ENCODE results near the gene KLHL18. TPM values are rescaled to one million over a fixed set of nuclear protein-coding genes. Genes with fewer than 3 reads are reported as not detected.

Gene KLHL18
- total and polyA plus RNA-seq, 7 donors, result 10.3 to 33.8 (median 12.7) TPM

- Histone ChIP-seq H3K4me3 (no peak overlapping the region), H3K9me3 (no peaks in the 10 kb centered on the region), H3K27ac (no peak overlapping the region), H3K36me3 (peaks cover 0 to 6% (median 0%) of the 10 kb centered on the region in 4 donors), H3K4me1 (peaks cover 0 to 9% (median 0%) of the 10 kb centered on the region in 4 donors), H3K27me3 (no peaks in the 10 kb centered on the region)
- DNase-seq, result no peak
- 95 to 96% methylated on average over 4 of the region's 4 CpGs for WGBS, 2 donors
- intact Hi-C loops (cut with DNase I), result no loop called here
- TF ChIP-seq POLR2AphosphoS5 (IDR thresholded peaks at IDR 0.05) (no peak), CTCF (IDR thresholded peaks at IDR 0.05) (no peak), EP300 (IDR thresholded peaks at IDR 0.05) (no peak), POLR2A (IDR thresholded peaks at IDR 0.05) (no peak)
Measured at GRCh38 chr3:47270526-47270925, 12.2 kb upstream of the KLHL18 start.

DNA sequence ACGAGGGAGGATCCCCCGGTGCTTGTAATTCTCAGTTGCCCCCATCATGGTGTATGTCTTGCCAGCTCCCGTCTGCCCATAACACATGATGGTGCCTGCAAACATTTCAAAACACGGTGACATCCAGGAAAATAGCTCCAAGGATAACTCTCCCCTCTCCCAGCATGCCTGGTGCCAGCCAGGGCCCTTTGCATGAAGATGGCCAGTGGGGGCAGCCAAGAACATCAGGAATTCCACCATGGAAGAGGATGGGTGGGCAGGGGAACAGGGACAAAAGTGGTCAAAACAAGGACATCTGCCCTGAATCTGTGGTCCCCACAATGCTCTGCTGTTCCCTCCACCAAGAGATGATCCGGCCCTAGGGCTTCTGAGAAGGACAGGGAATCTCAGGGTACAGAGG is 9.2 kb upstream of the KLHL18 start:
- Histone ChIP-seq H3K4me1 (no peaks in the 10 kb centered on the region), H3K9me3 (no peaks in the 10 kb centered on the region), H3K27me3 (no peaks in the 10 kb centered on the region), H3K36me3 (peaks cover 0 to 6% (median 0%) of the 10 kb centered on the region in 4 donors), H3K4me3 (no peak overlapping the region), H3K27ac (no peak overlapping the region)
- TF ChIP-seq POLR2A (IDR thresholded peaks at IDR 0.05) (no peak), POLR2AphosphoS5 (IDR thresholded peaks at IDR 0.05) (no peak), CTCF (IDR thresholded peaks at IDR 0.05) (no peak), EP300 (IDR thresholded peaks at IDR 0.05) (no peak)
- intact Hi-C loops (cut with DNase I), result no loop called here
- no peak for DNase-seq
- WGBS, 2 donors, result 88 to 90% methylated on average over 5 of the region's 5 CpGs

DNA sequence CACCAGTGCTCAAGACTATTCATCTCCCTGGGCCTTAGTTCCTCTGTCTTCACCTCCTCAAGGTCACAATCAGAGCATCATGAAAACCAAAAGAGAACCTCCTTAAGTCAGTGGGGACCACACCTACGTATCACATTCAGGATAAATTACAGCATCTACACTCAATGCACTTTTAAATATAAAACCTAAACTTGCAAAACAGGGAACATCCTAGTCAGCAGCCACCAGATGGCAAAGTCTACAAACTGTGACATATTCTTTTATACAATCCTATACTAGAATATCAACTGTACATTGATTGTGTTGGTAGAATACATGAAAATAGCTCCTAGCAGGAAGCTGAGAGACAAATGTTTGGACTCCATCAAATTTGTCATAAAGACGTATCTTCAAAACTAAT is 8.1 kb upstream of the KLHL18 start:
- Histone ChIP-seq H3K36me3 (peaks cover 0 to 6% (median 0%) of the 10 kb centered on the region in 4 donors), H3K27me3 (no peaks in the 10 kb centered on the region), H3K4me3 (no peak overlapping the region), H3K27ac (no peak overlapping the region), H3K4me1 (no peaks in the 10 kb centered on the region), H3K9me3 (no peaks in the 10 kb centered on the region)
- TF ChIP-seq EP300 (IDR thresholded peaks at IDR 0.05), result no peak
- TF ChIP-seq POLR2AphosphoS5 (IDR thresholded peaks at IDR 0.05), result no peak
- no peak for TF ChIP-seq POLR2A (IDR thresholded peaks at IDR 0.05)
- no peak for TF ChIP-seq CTCF (IDR thresholded peaks at IDR 0.05)
- WGBS, 2 donors, result 95 to 97% methylated on average over 2 of the region's 2 CpGs
- intact Hi-C loops (cut with DNase I), result no loop called here
- DNase-seq, result no peak

GRCh38 chr3:47276558-47276957 is 6.2 kb upstream of the KLHL18 start:
- DNase-seq, result no peak
- 88 to 91% methylated on average over 4 of the region's 4 CpGs for WGBS, 2 donors
- Histone ChIP-seq H3K27ac (no peak overlapping the region), H3K4me3 (no peak overlapping the region), H3K36me3 (peaks cover 0 to 6% (median 0%) of the 10 kb centered on the region in 4 donors), H3K4me1 (peaks cover 0 to 10% (median 6%) of the 10 kb centered on the region in 4 donors), H3K27me3 (no peaks in the 10 kb centered on the region), H3K9me3 (no peaks in the 10 kb centered on the region)
- TF ChIP-seq CTCF (IDR thresholded peaks at IDR 0.05) (no peak), EP300 (IDR thresholded peaks at IDR 0.05) (no peak), POLR2AphosphoS5 (IDR thresholded peaks at IDR 0.05) (no peak), POLR2A (IDR thresholded peaks at IDR 0.05) (no peak)
- intact Hi-C loops (cut with DNase I), result no loop called here

GRCh38 chr3:47280519-47280918 is 2.2 kb upstream of the KLHL18 start:
- 93% methylated on average over 5 of the region's 5 CpGs for WGBS, 2 donors
- intact Hi-C loops (cut with DNase I), result loop anchor here (5.0 kb wide), 2 partner anchors 42 to 348 kb away; no protein-coding TSS in a partner anchor

More at GRCh38 chr3:47280519-47280918, 2.2 kb upstream of the KLHL18 start:
- TF ChIP-seq POLR2AphosphoS5 (IDR thresholded peaks at IDR 0.05), result no peak
- no peak for TF ChIP-seq CTCF (IDR thresholded peaks at IDR 0.05)
- no peak for TF ChIP-seq POLR2A (IDR thresholded peaks at IDR 0.05)
- no peak for TF ChIP-seq EP300 (IDR thresholded peaks at IDR 0.05)
- Histone ChIP-seq H3K4me1 (peaks cover 0 to 34% (median 30%) of the 10 kb centered on the region in 4 donors), H3K36me3 (no peaks in the 10 kb centered on the region), H3K9me3 (no peaks in the 10 kb centered on the region), H3K27ac (no peak overlapping the region), H3K27me3 (no peaks in the 10 kb centered on the region), H3K4me3 (no peak overlapping the region)
- DNase-seq, result peak; percentile 22

Measured in sigmoid colon (tissue), 7 donors.